Hematopoietic multipotent progenitor cell treated with erythropoietin and hydrocortisone succinate and interleukin-3 and kit ligand, for 17 days (in vitro differentiated cells): ENCODE data around the gene METTL16.

ENCODE experiments used
- DNase-seq: peaks from one replicate; pipeline ENCODE4 v3.0.0-alpha.2; 2015; ENCODE audit warnings: low spot score

METTL16 gene

DNA sequence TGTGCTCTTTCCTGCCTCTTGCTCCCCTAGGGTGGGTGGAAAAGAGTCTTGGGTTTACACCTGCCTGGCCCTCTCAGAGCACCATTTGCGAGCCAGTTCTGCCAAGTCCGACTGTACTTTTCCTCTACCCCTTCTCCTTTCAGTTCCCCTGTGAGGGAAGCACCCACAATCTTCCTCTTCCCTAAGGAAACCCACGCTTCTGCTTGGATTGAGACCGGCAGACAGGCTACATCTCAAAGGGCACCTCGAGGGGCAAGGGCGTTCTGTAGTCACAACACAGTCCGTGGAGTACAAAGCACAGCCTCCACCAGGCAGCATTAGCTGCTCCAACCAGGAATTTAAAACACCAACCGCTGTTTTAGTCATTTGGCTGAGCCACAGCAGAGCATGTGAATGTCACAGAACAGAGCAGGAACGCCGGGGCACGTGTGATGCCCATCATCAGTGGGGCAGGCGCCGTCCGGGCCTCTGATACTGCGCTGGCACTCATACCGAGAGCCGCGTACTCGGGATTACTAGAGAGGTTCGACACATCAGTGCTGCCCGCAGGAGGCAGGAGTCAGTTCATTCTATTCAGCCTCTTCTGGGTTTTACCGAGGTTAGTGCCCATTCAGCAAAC is 97.1 kb downstream of the METTL16 start:
- no peak for DNase-seq

- DNase-seq, result no peak
These were observed 99.1 kb downstream of the METTL16 start for GRCh38 chr17:2412561-2413021.

- no peak for DNase-seq
These were observed 100.7 kb downstream of the METTL16 start for GRCh38 chr17:2410951-2411350.

GRCh38 chr17:2406903-2407790 is 104.5 kb downstream of the METTL16 start:
- no peak for DNase-seq

DNA sequence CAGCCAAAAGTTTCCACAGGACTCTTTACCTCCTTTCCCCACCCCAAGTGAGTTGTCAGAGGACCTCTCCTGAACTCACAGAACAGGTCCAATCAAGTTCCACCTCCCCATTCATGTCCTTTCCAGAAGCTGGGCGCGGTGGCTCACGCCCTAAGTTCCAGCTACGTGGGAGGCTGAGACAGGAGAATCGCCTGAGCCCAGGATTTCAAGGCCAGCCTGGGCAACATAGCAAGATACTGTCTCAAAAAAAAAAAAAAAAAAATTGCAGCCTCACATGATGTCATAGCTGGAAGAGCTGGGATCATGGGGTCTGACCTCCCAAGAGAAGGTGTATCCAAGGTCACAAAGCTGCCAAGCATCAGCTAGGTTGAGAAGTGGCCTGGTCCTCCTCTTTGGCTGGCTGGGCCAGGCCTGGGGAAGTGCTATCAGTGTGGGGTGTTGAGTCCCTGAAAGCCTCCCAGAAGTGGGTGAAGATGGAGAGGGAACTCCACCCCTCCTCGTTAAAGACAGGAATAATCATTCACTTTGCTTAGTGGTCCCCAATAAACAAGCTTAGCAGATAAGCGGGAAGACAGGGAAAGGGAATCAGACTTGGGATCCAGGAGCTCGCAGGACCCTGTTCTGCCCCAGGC is 105.3 kb downstream of the METTL16 start:
- no peak for DNase-seq

GRCh38 chr17:2405247-2405926 is 106.3 kb downstream of the METTL16 start:
- DNase-seq, result no peak

- no peak for DNase-seq
These were observed 108.6 kb downstream of the METTL16 start for GRCh38 chr17:2403044-2403443.

GRCh38 chr17:2402544-2402943 is 109.1 kb downstream of the METTL16 start:
- no peak for DNase-seq

DNA sequence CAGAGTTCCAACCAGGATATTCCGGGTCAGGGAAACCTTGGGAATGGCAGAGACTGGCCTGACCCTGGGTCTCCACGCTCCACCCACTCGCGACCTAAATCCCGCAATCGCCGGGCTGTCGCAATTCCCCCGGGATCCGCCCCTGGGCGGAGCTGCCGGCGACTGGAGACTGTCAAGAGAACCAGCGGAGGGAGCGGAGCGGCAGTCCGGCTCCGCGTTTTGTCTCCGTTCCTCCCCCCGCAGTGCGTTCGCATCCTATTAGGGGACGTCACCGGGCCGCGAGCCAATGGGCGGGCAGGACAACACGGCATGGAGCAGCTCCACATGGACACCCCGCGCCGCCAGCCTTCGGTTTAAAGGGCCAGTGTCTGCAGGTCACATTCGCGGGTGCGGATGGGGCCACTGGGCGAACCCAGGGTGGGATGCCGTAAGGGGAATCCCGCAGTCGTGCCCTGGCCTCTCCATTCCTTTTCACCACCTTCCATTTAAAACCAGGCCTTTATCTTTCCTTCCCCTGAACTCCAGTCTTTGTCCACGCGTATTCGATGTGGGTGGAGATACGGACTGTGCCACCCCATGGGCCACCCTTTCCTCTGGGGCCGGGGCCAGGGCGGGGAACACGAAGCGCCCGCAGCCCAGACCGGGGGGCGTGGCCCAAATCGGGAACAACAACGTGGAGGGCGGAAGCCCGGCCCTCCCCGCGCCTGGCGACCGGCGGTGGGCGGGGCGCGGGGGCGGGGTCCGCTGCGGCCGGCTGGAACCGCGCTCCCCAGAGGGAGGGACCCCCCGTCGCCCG is 110.1 kb downstream of the METTL16 start:
- peak; percentile 100 for DNase-seq

DNA sequence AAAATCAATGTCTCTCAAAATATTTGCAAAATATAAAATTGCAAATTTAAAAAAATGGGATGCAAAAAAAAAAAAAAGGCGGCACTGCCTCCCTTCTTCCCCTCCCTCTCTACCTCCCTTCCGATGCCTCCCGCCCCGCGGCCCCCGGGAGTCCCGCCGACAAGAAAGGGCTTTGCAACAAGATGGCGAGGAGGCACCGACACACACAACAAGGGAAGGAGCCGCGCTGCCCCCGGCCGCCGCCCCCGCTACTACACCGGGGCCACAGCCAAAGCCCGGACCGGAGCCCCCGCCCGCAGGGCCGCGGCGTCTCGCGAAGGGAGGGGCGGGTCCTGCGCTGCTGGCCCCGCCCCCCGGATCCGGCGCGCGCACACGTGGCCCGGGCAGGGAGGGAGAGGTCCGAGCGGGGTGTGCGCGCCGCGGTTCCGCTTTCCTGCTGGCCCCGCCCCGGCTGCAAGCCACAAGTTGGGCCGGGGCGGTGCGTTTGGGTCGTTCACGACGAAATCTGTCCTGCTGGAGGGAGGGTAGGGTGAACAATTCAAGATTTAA is 110.7 kb downstream of the METTL16 start, which contains the start of gene MNT:
Gene MNT, minus strand, starts transcription at position 184 of the 549 bp plus-strand sequence. CDS start 348 bp downstream, outside the sequence.
- DNase-seq, result peak; percentile 95

DNA sequence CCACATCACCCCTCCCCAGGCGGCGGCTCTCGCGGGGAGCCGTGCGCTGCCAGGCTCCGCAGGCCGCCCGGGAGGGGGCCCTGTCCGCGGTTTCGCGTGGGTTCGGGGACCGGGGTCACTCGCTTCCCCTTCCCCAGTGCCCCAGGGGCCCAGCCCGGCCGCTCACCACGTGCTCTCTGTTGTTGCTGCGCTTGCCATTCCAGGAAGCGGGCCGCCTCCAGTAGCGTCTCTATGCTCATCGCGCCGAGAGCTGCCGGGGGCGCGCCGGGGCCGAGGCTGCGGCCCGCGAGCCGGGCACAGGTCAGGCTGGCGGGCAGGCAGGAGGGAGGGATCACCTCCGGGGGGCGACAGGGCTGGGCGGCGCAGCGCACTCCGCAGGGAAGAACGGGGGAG is 111.2 kb downstream of the METTL16 start:
- DNase-seq, result peak; percentile 52

DNA sequence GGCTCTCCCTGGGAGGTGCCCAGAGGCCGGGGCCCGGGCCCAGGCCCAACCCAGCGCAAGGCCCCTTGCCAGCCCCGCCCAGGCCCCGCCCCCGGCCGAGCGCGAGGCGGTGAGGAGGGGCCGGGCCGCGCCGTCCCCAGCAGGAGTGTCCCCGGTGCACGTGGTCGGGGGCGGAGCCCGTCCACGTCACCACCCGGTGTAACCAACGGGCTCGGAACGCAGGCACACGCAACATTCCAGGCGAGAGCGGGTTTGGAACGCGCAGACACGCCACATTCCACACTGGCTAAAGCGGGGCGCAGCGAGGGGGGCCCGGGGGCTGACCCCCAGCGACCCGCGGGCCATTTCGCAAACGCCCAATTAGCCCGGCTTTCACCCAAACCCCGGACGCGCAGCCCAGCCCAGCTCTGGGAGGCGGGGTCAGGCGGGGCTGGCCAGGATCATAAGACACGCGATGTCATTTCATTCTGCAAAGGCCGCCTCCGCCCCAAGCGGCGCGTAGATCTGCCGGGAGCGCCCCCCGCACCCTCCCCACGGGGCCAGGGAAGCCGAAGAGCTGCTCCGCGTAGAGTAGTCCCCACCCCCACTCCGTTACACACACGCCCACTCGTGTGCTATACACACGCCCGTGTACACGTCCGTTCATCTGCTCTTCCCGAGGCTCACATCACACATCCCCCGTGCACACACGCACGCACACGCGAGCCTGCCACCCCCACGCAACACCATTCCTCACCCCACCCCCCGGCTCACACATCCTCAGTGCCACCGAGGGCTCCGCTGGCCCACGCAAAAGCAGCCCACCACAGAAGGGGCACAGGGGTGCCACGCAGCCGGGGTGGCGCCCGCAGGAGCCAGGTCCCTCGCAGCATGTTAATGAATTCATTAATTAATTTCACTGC is 111.9 kb downstream of the METTL16 start:
- peak; percentile 97 for DNase-seq

DNA sequence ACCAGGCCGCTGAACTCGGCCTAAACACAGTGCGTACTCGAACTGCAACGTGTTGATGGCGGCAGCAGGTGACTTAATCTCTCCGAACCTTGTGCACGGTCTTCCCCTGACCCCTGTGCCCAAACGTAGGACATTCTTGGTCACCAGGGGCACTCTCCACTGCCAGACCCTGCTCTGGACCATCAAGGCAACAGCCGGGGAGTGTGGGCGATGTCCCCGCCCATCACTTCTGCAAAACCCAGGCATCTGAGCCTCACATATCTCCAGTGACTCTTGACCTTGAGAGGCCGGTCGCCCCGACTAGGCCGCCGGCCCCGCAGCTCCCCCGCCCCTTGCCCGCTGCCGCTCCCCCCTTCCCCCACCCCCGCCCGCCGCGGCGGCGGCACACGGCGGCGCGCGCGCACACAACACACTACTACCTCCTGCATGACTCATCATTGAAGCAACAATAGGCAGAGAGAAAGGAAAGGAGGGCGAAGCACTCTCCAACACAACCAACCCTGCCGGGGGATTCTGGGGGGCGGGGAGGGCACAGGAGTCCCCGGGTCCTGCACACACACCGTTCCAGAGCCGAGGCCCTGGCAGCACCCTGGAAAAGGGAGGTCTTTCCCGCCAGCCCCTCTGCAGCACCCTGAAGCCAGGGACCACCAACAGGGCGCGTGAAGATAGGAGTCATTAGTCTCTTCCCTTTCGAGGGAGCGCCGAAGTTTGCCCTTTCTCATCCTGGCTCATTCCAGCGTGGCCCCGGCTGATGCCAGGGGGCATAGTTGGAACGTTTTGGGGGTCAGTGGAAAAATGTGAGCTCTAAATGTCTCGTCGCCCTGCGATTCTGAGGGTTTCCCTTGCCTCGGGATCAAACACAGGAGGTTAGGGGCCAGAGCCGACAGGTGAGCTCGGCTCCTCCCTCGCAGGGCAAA is 112.8 kb downstream of the METTL16 start:
- DNase-seq, result no peak

GRCh38 chr17:2398182-2398581 is 113.5 kb downstream of the METTL16 start:
- no peak for DNase-seq

DNA sequence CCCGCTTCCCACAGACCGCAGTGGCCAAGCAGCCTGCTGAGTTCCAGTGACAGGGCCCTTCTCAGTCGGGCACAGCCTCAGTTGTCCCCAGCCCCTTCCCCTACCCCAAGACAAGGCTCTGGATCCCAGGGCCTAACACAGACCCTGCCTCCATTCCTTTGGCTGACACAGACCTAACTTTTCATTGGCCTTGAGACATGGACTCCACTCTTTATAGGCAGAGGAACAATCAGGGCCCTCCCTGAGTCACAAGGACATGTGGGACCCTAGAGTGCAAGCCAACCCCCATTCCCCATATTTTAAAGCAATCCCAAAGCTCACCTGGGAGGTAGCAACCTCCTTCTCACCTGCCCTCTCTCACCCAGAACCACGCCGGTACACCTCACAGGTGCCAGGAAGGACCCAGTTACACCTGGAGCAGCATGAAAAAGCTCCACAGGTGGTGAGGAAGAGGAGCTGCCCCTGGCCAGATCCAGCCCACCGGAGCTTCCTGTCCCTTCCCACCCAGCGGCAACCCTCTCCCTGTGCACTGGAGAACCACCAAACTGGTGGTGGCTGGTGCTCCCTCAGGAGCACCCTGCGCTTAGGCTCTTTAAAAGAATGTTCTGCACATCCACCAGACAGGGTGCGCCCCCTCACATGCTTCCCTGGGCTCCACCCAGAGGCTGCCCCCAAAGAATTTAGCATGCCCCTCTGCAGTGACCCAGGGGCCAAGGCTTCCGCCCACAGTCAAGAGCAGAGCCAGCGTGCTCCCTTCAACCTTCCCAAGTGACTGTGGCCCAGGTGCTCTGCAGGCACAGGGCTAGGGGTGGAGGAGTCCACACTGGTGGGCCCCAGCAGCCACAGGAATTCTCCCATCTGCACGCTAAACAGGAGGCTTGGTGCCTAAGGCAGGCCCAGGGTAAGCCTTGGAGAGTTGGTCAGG is 114.2 kb downstream of the METTL16 start:
- no peak for DNase-seq

DNA sequence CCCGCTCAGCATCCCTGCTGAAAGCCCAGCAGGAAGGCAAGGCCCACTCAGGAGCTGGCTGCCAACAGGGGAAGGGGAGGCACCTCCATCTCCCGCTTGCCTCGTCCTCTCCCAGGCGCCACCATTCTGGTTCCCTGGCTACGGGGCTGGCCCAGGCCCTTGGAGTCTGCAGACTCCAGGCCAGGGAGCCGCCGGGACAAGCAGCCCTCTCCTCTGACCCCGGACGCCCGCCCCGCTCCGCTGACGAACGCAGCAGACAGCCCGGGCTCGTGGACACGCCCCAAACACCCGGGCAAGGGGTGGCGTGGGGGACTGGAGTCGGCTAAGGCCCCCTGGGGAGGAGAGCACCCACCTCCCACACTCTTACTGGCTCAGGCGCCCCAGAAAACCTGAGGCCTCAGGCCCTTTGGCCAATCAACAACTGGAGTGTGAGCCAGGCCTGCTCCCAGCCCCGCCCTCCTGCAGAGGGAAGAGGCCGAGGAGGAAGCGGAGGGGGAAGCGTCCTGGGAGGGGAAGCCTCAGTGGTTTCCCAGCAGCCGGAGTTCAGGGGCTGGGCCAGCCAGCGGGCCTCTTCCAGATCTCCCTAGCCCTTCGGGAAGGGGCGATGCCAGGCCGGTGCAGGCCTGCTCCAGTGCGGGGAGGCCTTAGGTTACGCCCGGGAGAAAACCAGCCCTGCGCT is 115.0 kb downstream of the METTL16 start:
- DNase-seq, result peak; percentile 73

DNA sequence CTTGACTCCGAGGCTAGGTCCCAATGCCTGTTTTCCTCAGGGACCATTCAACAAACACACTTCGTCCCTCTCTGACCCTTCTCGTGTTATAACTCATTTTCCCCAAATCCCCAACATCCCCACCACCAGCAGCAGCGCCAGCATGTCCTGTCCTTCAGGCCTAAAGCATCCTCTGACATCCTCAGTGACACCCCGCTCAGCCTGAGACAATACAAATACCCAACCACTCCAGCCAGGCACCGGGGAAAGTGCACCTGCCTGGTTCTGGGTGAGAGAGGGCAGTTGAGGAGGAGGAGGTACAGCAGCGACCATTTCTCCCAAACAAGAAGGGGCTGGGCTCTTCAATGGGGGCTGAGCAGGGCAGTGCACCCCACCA is 115.5 kb downstream of the METTL16 start:
- no peak for DNase-seq
